Astrocyte of the cerebellum (primary cell): ENCODE measurements around the gene C10orf120.

Experiments used
- DNase-seq: peaks from one replicate; pipeline ENCODE4 v3.0.0-alpha.2; 2011; ENCODE audit warnings: low read depth
- H3K4me3 ChIP-seq: 2 replicates; pipeline ENCODE4 v1.5.1; 2011; ENCODE audit warnings: mild to moderate bottlenecking, low read depth, low read length, moderate library complexity
- CTCF ChIP-seq: IDR thresholded peaks from 2 replicates; pipeline ENCODE4 v1.5.1; 2012; ENCODE audit warnings: low read length, low read depth, moderate library complexity, mild to moderate bottlenecking; ENCODE audit errors: missing control alignments
- in situ Hi-C: cut with HindIII; loops from 2 replicates; pipeline ENCODE4 v1.10.0; 2017; ENCODE audit warnings: low sequenced_read_pairs

Gene C10orf120

GRCh38 chr10:122733931-122734665 is 34.5 kb upstream of the C10orf120 start:
- in situ Hi-C loops, result no loop called here
- no peak overlapping the region for H3K4me3 ChIP-seq
- TF ChIP-seq CTCF, result no peak
- DNase-seq, result no peak

DNA sequence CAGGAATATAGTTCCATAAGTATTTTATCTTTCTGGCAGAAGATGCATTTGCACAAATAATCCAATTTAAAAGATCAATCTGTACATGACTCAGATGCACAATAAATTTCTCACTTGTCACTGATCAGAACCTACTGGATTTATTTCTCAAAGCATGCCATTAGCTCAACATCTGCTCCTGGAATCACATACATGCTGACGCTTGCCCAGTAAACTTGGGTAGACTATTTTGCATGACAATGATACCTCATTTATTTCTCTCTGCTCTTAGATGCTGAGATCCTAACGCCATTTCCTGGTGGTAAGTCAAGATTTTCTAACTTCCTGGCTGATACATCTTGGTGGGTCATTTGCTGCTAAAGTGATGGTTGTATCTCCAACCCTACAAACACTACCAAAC is 33.8 kb upstream of the C10orf120 start:
- no peak for TF ChIP-seq CTCF
- in situ Hi-C loops, result no loop called here
- no peak for DNase-seq
- no peak overlapping the region for H3K4me3 ChIP-seq

GRCh38 chr10:122730238-122730637 is 30.6 kb upstream of the C10orf120 start:
- H3K4me3 ChIP-seq, result no peak overlapping the region
- DNase-seq, result no peak
- in situ Hi-C loops, result no loop called here
- TF ChIP-seq CTCF, result no peak

DNA sequence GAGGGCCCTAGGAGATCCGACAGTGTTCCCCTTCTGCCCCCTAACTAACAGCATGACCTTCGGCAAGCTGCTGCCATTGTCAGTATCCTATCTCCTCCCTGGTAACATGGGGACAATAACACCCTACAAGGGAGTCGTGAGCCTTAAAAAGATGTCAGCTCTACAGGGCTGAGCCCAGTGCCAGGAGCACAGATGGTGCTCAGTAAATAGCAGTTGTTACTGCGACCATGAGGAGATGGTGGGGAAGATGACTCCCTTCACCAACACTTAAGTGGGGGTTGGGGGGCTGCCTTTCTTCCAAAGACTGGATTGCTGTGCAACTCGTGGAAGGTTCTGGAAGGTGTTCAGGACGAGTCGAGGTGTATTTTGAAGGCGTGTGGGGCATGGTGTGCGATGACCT is 29.5 kb upstream of the C10orf120 start:
- no peak for DNase-seq
- in situ Hi-C loops, result no loop called here

DNA sequence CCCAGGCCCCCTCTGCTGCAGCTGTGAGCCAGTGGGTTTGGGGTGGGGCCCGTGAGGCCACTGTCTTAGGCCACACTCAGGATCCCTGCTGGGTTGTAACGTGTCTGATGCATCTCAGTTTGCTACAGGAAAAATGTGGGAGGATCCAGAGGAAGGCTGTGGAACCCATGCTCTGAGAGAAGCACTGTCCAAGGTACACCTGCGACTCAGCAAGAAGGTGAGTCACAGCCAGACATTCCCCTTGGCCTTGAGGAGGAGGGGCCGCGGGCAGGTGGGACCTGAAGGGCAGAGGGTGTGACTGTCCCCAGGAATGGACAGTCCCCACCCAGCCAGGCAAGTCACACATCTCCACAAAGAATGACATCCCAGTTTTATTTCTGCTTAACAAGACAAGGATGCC is 27.8 kb upstream of the C10orf120 start:
- no peak overlapping the region for H3K4me3 ChIP-seq
- TF ChIP-seq CTCF, result no peak
- in situ Hi-C loops, result no loop called here
- DNase-seq, result no peak

More for the DNA sequence above, 29.5 kb upstream of the C10orf120 start:
- H3K4me3 ChIP-seq, result no peak overlapping the region
- TF ChIP-seq CTCF, result no peak

- no peak for TF ChIP-seq CTCF
- in situ Hi-C loops, result no loop called here
- no peak for DNase-seq
- no peak overlapping the region for H3K4me3 ChIP-seq
Measured at GRCh38 chr10:122725768-122726167, 26.1 kb upstream of the C10orf120 start.
